GM21737 (cell line): ENCODE measurements around the gene PTH1R.

Experiments used
- ATAC-seq: cut with Tn5 transposase; IDR thresholded peaks from one replicate; pipeline ENCODE4 v1.9.1; 2021; ENCODE audit warnings: mild to moderate bottlenecking, moderate library complexity; ENCODE audit not compliant: unreplicated experiment

PTH1R gene

GRCh38 chr3:46926871-46927717, 49.6 kb downstream of the PTH1R start:
- ATAC-seq: peak; percentile 54

DNA sequence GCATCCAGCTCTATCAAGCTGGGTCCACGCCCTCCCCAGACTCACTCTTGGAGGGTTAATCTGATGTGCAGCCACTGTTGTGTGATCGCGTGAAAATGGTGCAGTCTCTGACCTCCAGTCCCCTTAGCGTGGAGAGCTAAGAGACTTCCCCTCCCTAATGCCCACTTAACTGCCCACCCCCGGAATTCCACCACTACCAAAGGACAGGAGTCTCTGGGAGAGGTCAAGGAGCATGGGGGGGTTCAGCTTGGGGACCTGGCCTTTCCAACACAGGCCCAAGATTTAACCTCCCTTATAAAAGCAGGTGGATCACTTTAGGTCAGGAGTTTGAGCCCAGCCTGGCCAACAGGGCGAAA, 50.2 kb downstream of the PTH1R start:
- ATAC-seq: no peak

GRCh38 chr3:46928282-46928681, 50.8 kb downstream of the PTH1R start:
- ATAC-seq: no peak

GRCh38 chr3:46929324-46929723, 51.8 kb downstream of the PTH1R start:
- no peak for ATAC-seq

DNA sequence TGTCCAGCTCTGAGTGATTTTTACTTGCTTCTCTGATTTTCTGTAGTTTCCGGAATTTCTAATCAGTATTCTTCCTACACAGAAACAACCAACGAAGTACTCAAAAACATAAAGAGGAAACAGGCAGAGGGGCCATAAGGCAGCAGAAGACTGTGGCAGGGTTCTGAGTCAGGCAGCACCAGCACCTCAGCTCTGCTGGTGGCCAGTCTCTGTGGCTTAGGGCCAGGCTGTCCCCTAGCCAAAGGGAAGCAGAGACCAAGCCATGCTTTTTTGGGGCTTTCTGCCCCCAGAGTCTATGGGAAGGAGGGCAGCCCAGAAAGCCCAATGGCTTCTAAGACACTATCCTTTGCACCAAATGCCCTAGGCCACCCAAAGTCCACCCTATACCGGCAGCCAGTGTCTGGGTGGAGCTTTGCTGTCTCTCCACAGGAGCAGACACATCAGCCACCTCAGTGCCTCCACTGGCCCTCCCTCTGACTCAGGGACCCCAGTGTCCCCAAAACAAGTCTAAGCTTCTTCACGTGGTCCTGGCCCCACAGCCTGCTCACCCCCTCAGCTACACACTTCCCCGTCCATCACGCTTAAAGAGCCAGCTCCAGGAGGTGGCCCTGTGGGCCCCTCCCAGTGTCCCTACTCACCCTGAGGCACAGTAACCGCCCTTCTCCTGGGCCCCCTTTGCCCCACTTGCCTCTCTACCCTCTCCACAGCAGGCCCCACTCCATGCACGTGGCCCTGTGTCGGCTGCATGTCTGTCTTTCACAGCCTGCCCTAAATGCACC, 52.8 kb downstream of the PTH1R start:
- ATAC-seq: no peak

- ATAC-seq: no peak
Measured at GRCh38 chr3:46930945-46931403, 53.5 kb downstream of the PTH1R start.

- ATAC-seq: no peak
Measured at GRCh38 chr3:46931631-46932331, 54.3 kb downstream of the PTH1R start.

- ATAC-seq: no peak
Measured at GRCh38 chr3:46932455-46933225, 55.1 kb downstream of the PTH1R start.

- no peak for ATAC-seq
Measured at GRCh38 chr3:46933261-46933660, 55.7 kb downstream of the PTH1R start.

DNA sequence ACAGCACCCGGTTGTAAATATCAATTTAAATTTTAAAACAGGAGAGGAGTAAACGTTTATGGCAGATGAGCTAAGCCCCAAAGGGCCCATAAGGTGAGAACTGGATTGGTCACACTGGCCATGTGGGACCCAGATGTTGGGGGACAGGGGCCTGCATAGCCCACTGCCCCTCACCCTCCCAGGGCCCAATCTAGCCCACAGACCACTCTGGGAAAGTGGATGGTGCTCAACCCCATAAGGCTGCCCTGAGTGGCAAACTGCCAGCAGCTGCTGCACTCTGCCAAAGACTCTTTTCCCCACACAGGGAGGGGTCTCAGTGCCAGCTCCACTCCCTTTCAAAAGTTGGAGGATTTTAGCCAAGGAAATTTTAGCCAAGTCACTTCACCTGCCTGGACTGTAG, 56.6 kb downstream of the PTH1R start:
- no peak for ATAC-seq

GRCh38 chr3:46934498-46935167, 57.1 kb downstream of the PTH1R start:
- no peak for ATAC-seq

DNA sequence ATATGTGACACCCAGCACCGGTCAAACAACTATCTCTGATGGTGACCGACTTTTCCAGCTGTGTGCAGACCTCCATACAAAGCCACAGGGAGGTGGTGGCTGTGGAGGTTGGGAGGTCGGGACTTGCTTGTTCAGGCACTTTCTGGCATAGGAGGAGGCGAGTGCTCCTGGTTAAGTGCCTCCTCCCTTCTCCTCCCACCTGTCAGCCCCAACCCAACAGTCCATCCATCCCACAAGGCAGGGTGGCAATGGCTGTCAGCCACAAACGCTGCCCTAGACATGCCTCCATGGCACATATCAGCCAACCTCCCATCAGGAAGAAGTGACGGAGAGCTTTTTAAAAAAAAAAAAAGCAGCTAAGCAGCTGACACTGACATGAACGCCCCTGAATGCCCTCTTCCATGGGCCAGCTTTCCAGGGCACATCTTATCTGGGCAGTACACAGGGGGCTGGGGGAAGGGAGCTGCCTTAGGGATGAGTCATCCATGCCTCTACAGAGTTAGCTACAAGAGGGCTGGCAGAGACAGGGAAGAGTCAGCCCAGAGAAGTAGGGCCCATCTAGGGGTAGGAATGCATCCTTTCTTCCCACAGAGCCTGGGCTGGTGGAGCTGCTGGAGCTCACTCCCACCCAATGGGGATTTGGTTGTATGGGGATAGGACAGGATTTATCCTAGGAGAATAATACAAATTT, 57.8 kb downstream of the PTH1R start:
- ATAC-seq: no peak

DNA sequence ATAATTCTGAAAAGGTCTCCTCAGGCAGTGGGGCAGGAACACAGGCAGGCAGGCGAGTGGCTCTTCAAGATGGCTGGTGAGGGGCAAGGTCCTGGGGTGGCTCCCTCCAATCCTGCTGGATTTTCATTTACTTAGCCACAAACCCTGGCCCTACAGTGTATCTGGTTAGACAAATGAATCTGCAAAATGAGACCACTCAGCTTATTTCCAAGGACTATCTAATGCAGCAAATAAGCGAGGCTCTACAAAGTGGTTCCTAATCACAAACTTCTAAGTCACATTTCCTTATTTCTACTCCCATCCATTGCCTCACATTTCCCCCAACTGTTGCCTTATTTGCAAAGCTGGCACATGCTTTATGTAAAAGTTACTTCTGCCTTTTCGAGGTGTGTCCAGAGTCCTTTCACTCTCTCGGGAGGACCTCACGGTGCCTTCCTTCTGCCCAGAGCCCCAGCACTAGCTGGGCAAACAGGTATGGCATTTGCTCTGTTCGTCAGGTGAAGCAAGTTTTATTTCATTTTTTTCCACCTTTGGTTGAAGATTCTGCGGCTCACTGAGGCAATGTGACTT, 58.6 kb downstream of the PTH1R start:
- no peak for ATAC-seq

DNA sequence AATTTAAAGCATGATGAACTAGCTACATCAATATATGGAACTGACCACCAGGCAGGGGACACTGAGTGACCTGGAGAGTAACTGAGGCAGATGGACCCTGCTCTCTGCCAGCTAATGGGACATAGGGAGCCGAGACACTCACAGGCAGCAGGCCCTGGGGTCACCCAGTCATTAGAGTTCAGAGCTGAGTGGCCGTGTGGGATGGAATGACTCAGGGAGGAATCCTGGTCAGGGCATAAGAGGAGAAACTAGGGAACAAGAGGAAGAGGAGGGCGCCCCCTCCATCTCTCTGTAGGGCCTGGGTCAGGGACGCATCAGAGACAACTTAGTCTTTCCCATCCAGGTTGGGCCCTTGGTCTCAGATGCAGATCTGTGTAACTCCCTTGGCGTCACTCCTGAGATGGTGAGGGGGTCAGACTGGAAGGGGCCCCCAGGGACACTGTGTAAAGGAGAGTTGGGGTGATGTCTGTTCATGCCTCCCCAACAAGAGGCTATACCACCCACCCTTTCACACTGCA, 59.3 kb downstream of the PTH1R start:
- ATAC-seq: no peak

DNA sequence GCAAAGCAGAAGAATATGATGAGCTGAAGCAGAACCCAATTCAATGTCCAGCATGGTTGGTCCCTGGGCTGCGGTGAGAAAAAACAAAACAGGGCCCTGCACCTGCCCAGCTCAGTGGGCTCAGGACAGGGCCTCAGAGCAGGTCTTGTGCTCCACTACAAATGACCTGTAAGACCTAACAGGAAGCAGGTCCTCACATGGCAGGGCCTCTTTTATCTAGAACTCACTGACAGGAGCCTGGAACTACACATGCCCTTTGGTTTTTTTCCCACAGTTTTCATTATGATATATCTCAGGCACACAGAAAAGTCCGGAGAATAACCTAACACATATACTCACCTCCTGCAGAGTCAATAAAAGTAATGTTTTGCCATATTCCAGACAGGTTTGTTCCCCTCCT, 60.6 kb downstream of the PTH1R start:
- ATAC-seq: no peak

GRCh38 chr3:46939578-46940445, 62.3 kb downstream of the PTH1R start:
- ATAC-seq: no peak

- no peak for ATAC-seq
Measured at GRCh38 chr3:46942076-46942475, 64.6 kb downstream of the PTH1R start.
